Measurements from ENCODE around the gene ZNF385D.

DNA sequence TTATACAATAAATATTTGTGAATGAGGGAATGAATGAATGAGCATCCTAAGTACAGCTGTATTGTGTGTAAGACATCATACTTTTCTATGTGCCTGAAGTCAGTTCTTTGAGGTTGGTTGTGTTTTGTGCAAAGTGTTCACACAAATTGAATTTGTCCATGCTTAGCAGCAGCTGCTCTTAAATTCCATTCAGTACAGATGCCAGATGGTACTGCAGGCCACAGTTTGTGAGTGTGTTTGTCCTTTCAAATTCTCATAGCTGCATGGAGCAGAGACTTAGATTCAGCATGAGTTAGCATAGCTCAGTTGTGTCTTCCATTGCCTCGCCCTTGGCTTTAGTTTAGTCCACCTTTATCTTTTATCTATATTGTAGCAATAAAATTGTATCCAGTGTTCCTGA lies 3.8 kb upstream of the ZNF385D start:
- TF ChIP-seq ZNF274 (IDR thresholded peaks at IDR 0.05; ENCODE audit: low read depth, low read length) (no peak), SUZ12 (IDR thresholded peaks at IDR 0.05; ENCODE audit: extremely low read depth, insufficient read depth, insufficient read length) (no peak), YY1 (IDR thresholded peaks at IDR 0.05; ENCODE audit: insufficient read depth, insufficient read length) (no peak)
